GM21529 (cell line): Measurements from ENCODE around the gene C13orf42.
A peak's percentile ranks its signal among the peaks of the same experiment; 100 is the strongest.
"Not testable (repeated sequence)": the region's sequence is repeated elsewhere in the genome, so short reads cannot be mapped to it uniquely, and the experiment has no call there.

Experiments used
- ATAC-seq: cut with Tn5 transposase; IDR thresholded peaks from one replicate; pipeline ENCODE4 v1.9.1; 2021; ENCODE audit not compliant: unreplicated experiment

Gene C13orf42

GRCh38 chr13:51122868-51123566, 11.9 kb upstream of the C13orf42 start:
- ATAC-seq = no peak

- ATAC-seq = not testable (repeated sequence)
These were observed 9.8 kb upstream of the C13orf42 start for GRCh38 chr13:51120873-51121272.

GRCh38 chr13:51118809-51119431, 7.8 kb upstream of the C13orf42 start:
- ATAC-seq = no peak

- no peak for ATAC-seq
These were observed 2.9 kb upstream of the C13orf42 start for GRCh38 chr13:51113969-51114368.

GRCh38 chr13:51113186-51113881, 2.3 kb upstream of the C13orf42 start:
- no peak for ATAC-seq

GRCh38 chr13:51112771-51113170, 1.7 kb upstream of the C13orf42 start:
- no peak for ATAC-seq

- ATAC-seq = no peak
These were observed 923 bp upstream of the C13orf42 start for GRCh38 chr13:51111997-51112396.

GRCh38 chr13:51107996-51108395, 3.1 kb downstream of the C13orf42 start:
- no peak for ATAC-seq

GRCh38 chr13:51105046-51105445, 6.0 kb downstream of the C13orf42 start:
- no peak for ATAC-seq

- ATAC-seq = no peak
These were observed 9.3 kb downstream of the C13orf42 start for GRCh38 chr13:51101636-51102235.

GRCh38 chr13:51097353-51098043, 13.6 kb downstream of the C13orf42 start:
- no peak for ATAC-seq

GRCh38 chr13:51096131-51096530, 14.9 kb downstream of the C13orf42 start:
- no peak for ATAC-seq

GRCh38 chr13:51093574-51093973, 17.5 kb downstream of the C13orf42 start:
- ATAC-seq = no peak

GRCh38 chr13:51091839-51092238, 19.2 kb downstream of the C13orf42 start:
- no peak for ATAC-seq

GRCh38 chr13:51083706-51084105, 27.4 kb downstream of the C13orf42 start:
- ATAC-seq = no peak

GRCh38 chr13:51080478-51081065, 30.5 kb downstream of the C13orf42 start:
- not testable (repeated sequence) for ATAC-seq

- no peak for ATAC-seq
These were observed 39.6 kb downstream of the C13orf42 start for GRCh38 chr13:51071493-51071892.

GRCh38 chr13:51070005-51070649, 40.9 kb downstream of the C13orf42 start:
- ATAC-seq = peak; percentile 90

GRCh38 chr13:51068501-51068900, 42.6 kb downstream of the C13orf42 start:
- no peak for ATAC-seq

- ATAC-seq = no peak
These were observed 43.4 kb downstream of the C13orf42 start for GRCh38 chr13:51067706-51068105.
